Measurements from ENCODE around the gene OSBP2.
"Not testable (repeated sequence)": the region's sequence is repeated elsewhere in the genome, so short reads cannot be mapped to it uniquely, and the experiment has no call there.

The OSBP2 gene

GRCh38 chr22:30721741-30722140, 27.1 kb downstream of the OSBP2 start:
- no peak for DNase-seq

GRCh38 chr22:30728826-30729225, 34.2 kb downstream of the OSBP2 start:
- no peak for DNase-seq

- no peak for DNase-seq
These were observed 37.0 kb downstream of the OSBP2 start for GRCh38 chr22:30731658-30732057.

DNA sequence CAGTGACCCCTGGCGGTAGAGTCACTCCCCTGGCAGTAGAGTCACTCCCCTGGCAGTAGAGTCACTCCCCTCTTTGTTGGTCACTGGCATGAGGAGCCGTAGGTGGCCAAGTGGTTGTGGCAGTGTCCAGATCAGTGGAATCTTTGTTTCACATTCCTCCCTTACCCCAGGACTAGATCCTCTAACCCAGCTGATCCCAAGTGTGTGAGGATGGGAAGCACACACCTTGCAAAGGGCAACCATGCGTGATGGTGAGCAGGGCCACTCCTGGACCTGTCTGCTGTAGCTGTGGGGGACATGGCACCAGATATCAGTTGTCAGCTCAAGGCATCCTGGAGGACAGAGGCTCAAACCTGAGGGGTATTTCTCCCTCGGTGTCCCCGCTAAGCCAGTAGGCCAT, 37.8 kb downstream of the OSBP2 start:
- no peak for DNase-seq

- DNase-seq: no peak
These were observed 38.5 kb downstream of the OSBP2 start for GRCh38 chr22:30733181-30733631.

- DNase-seq: not testable (repeated sequence)
These were observed 45.3 kb downstream of the OSBP2 start for GRCh38 chr22:30740007-30740406.

- DNase-seq: not testable (repeated sequence)
These were observed 45.8 kb downstream of the OSBP2 start for GRCh38 chr22:30740511-30740910.

GRCh38 chr22:30742291-30743256, 47.9 kb downstream of the OSBP2 start:
- DNase-seq: no peak

DNA sequence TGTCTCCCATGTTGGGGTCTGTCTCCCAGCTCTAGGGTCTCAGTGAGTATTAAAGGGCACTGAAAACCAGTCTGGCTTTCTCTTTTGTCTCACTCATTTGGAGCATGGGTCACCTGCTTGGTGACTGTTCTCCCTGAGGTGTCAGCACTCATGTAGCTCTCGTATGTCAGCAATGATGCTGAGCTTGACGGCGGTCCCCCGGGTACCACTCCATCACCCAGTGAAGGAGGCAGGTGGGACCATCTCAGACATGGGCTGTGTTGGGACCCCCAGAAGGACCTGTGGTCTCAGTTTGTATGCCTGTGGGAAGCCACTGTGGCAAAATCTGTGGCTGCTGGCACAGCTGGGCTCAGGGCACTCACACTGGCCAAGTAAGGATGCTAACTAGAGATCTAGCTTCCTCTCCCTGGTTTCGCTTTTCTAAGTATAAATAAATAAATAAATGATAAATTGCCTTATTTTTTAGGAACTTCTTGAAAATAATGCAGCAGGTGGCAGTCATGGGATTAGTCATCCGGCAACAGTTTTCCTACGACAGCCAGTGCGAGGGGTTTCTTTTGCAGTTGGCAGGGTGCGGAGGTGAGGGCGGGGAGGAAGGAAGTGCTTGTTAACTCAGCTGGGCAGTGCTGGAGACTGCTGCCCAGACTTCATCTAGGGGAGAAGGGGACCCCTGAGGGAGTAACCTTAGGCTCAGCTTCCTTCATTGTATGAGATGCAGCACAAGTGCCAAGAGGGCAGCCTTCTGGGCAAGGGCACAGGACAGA, 48.8 kb downstream of the OSBP2 start:
- DNase-seq: no peak

- no peak for DNase-seq
These were observed 49.5 kb downstream of the OSBP2 start for GRCh38 chr22:30744224-30744623.

GRCh38 chr22:30747493-30747892, 52.8 kb downstream of the OSBP2 start:
- no peak for DNase-seq

GRCh38 chr22:30749272-30749671, 54.6 kb downstream of the OSBP2 start:
- no peak for DNase-seq

GRCh38 chr22:30749849-30750248, 55.2 kb downstream of the OSBP2 start:
- DNase-seq: no peak

GRCh38 chr22:30751529-30751928, 56.9 kb downstream of the OSBP2 start:
- no peak for DNase-seq

- DNase-seq: no peak
These were observed 58.1 kb downstream of the OSBP2 start for GRCh38 chr22:30752771-30753170.

- DNase-seq: no peak
These were observed 59.0 kb downstream of the OSBP2 start for GRCh38 chr22:30753701-30754100.

DNA sequence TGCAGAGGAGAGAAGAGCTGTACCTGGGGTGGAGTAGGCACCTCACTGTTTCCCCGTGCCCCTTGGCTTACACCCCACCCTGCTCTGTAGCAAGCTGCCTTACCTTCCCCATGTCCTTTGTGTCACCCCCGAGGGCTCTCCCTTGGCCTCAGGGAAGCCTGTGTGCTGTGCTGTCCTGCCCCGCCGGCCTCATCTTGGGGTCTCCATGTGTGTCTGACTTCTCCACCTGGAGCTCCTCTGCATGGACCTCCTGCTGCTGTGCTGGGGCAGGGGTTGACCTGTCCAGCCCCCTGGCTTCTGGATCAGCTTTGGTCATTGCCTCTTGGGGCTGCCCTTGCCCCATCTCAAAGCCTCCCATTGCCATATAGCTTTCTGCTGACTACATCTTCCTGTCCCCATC, 59.8 kb downstream of the OSBP2 start:
- DNase-seq: no peak

DNA sequence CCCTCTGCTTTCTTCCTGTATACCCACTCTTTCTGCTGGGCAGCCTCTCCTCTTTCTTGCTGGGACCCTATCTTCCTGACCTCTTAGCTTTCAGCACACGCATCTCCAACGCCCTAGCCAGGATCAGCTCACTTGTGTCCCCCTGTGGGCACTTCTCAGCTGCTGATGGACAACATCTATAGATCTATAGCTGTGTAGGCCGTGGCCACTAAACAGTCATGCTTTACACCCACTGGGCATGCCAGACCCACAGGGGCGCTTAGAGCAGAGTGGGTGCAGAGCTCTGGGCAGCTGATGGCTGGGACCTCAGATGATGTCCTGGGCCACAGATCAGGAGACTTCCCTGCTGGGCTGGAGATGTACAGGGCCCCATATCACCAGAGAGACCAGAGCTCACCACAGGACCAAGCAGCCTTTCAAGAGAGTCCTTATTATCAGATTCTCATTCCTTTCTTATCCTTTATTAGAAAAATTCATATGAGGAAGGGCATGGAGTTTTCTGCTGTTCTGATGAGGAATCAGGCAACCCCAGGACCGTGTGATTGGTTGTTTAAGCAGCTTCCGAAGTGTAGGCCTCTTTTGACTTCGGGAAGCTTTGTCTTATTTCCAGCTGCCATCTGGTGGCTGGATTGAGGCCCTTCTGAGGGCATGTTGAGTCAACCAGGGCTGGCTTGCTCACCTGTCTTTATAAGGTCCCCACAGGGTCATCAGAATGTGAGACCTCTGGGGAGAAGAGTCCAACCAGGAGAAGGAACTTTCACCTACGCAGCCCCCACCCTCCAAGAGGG, 60.5 kb downstream of the OSBP2 start:
- peak; percentile 40 for DNase-seq

GRCh38 chr22:30755759-30756124, 61.1 kb downstream of the OSBP2 start:
- no peak for DNase-seq

GRCh38 chr22:30763815-30764673, 69.4 kb downstream of the OSBP2 start:
- DNase-seq: peak; percentile 32

DNA sequence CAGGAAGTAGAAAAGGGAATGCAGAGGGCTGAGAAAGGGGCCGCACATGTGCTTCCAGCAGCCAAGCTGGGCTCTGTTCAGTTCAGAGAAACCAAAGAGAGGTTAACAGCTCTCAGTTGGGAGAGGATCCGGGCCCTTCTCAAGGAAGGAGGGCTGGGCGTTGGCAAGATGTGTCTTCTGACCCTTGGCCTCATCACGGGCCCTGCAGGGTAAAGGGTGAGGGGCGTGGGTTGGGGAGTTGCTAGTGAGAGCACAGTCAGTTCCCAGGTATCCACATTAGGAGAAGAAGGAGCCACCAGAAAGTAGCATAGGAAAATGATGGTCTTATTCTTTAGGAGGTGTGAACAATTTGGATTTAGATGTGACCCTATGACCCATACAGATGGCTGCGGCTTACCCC, 73.0 kb downstream of the OSBP2 start:
- no peak for DNase-seq

- no peak for DNase-seq
These were observed 76.0 kb downstream of the OSBP2 start for GRCh38 chr22:30770716-30771115.

All from activated T-cell treated with anti-CD3 and anti-CD28 coated beads, Interleukin-2, amount 50 U/mL, for 1 hour (primary cell).